Measurements from ENCODE around the gene MRPS22. TPM values are rescaled to one million over a fixed set of nuclear protein-coding genes. Genes with fewer than 3 reads are reported as not detected.

The MRPS22 gene
- total and polyA plus RNA-seq, 2 of the 13 experiments (the other 11 are each of a cell fraction or from before 2014, with no cell fraction given): 52.7 to 113 TPM

- Histone ChIP-seq H3K27ac (ENCODE audit: extremely low read length, insufficient read depth, low read length) (no peak overlapping the region), H3K9ac (ENCODE audit: insufficient read depth, low read depth, low read length) (no peak overlapping the region), H3K4me2 (ENCODE audit: low read depth, low read length) (no peak overlapping the region), H3K9me3 (ENCODE audit: low read length) (no peaks in the 10 kb centered on the region), H3K79me2 (ENCODE audit: insufficient read depth, low read length) (no peaks in the 10 kb centered on the region), H3K4me1 (ENCODE audit: insufficient read depth, low read length) (peaks cover 8% of the 10 kb centered on the region), H3K4me3 (replicated peaks in 1 of 3; ENCODE audit: insufficient read depth in 1 of 3, low read depth in 2 of 3, low read length in 3 of 3) (no peak overlapping the region), H2AFZ (ENCODE audit: low read length) (no peak overlapping the region), H3K27me3 (ENCODE audit: control insufficient read depth in 1 of 2, insufficient read depth in 2 of 2, low read length in 2 of 2) (no peaks in the 10 kb centered on the region), H4K20me1 (ENCODE audit: insufficient read depth, low read length) (no peaks in the 10 kb centered on the region), H3K36me3 (replicated peaks in 1 of 2; ENCODE audit: control insufficient read depth in 1 of 2, insufficient read depth in 2 of 2, low read length in 2 of 2) (no peaks in the 10 kb centered on the region)
- no peak for FAIRE-seq
- ChIA-PET POLR2A (no interaction called here), CTCF (ENCODE audit: low intra/inter-chr PET ratio, low total read pairs) (no interaction called here)
- no peak for DNase-seq (ENCODE audit: low spot score)
- ATAC-seq: no peak
- WGBS (ENCODE audit: low lambda C conversion rate): 0% methylated on average over 1 of the region's 1 CpG
- in situ Hi-C loops (cut with HindIII; ENCODE audit: extremely low pct_ligation_motif_present, low pct_unique_long_range_greater_than_20kb) (no loop called here), intact Hi-C loops (cut with micrococcal nuclease; ENCODE audit: unreplicated experiment) (no loop called here)
- BruUV-seq (replicated peaks): no TSS peak
- TF ChIP-seq, protein P1, sequence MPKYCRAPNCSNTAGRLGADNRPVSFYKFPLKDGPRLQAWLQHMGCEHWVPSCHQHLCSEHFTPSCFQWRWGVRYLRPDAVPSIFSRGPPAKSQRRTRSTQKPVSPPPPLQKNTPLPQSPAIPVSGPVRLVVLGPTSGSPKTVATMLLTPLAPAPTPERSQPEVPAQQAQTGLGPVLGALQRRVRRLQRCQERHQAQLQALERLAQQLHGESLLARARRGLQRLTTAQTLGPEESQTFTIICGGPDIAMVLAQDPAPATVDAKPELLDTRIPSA (CRISPR knock-in tag; IDR thresholded peaks at IDR 0.05; ENCODE audit: borderline replicate concordance): no peak
- TF ChIP-seq NR2C2 (CRISPR knock-in tag; IDR thresholded peaks at IDR 0.05; ENCODE audit: borderline replicate concordance) (no peak), ZNF839 (CRISPR knock-in tag; IDR thresholded peaks at IDR 0.05; ENCODE audit: borderline replicate concordance) (no peak), IKZF4 (CRISPR knock-in tag; IDR thresholded peaks at IDR 0.05; ENCODE audit: borderline replicate concordance, low read depth, not compliant biosample characterization) (no peak), JUND (CRISPR knock-in tag; IDR thresholded peaks at IDR 0.05) (no peak), HOXA7 (CRISPR knock-in tag; IDR thresholded peaks at IDR 0.05) (no peak), CC2D1A (CRISPR knock-in tag; IDR thresholded peaks at IDR 0.05) (no peak), ZNF772 (CRISPR knock-in tag; IDR thresholded peaks at IDR 0.05) (no peak), TRIM22 (IDR thresholded peaks at IDR 0.05) (no peak), PHF20 (CRISPR knock-in tag; IDR thresholded peaks at IDR 0.05) (no peak), ATF7-NPFF (CRISPR knock-in tag; IDR thresholded peaks at IDR 0.05; ENCODE audit: low read depth) (no peak)
- TF ChIP-seq, protein P2, sequence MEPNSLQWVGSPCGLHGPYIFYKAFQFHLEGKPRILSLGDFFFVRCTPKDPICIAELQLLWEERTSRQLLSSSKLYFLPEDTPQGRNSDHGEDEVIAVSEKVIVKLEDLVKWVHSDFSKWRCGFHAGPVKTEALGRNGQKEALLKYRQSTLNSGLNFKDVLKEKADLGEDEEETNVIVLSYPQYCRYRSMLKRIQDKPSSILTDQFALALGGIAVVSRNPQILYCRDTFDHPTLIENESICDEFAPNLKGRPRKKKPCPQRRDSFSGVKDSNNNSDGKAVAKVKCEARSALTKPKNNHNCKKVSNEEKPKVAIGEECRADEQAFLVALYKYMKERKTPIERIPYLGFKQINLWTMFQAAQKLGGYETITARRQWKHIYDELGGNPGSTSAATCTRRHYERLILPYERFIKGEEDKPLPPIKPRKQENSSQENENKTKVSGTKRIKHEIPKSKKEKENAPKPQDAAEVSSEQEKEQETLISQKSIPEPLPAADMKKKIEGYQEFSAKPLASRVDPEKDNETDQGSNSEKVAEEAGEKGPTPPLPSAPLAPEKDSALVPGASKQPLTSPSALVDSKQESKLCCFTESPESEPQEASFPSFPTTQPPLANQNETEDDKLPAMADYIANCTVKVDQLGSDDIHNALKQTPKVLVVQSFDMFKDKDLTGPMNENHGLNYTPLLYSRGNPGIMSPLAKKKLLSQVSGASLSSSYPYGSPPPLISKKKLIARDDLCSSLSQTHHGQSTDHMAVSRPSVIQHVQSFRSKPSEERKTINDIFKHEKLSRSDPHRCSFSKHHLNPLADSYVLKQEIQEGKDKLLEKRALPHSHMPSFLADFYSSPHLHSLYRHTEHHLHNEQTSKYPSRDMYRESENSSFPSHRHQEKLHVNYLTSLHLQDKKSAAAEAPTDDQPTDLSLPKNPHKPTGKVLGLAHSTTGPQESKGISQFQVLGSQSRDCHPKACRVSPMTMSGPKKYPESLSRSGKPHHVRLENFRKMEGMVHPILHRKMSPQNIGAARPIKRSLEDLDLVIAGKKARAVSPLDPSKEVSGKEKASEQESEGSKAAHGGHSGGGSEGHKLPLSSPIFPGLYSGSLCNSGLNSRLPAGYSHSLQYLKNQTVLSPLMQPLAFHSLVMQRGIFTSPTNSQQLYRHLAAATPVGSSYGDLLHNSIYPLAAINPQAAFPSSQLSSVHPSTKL (CRISPR knock-in tag; IDR thresholded peaks at IDR 0.05): no peak
- TF ChIP-seq, protein P3, sequence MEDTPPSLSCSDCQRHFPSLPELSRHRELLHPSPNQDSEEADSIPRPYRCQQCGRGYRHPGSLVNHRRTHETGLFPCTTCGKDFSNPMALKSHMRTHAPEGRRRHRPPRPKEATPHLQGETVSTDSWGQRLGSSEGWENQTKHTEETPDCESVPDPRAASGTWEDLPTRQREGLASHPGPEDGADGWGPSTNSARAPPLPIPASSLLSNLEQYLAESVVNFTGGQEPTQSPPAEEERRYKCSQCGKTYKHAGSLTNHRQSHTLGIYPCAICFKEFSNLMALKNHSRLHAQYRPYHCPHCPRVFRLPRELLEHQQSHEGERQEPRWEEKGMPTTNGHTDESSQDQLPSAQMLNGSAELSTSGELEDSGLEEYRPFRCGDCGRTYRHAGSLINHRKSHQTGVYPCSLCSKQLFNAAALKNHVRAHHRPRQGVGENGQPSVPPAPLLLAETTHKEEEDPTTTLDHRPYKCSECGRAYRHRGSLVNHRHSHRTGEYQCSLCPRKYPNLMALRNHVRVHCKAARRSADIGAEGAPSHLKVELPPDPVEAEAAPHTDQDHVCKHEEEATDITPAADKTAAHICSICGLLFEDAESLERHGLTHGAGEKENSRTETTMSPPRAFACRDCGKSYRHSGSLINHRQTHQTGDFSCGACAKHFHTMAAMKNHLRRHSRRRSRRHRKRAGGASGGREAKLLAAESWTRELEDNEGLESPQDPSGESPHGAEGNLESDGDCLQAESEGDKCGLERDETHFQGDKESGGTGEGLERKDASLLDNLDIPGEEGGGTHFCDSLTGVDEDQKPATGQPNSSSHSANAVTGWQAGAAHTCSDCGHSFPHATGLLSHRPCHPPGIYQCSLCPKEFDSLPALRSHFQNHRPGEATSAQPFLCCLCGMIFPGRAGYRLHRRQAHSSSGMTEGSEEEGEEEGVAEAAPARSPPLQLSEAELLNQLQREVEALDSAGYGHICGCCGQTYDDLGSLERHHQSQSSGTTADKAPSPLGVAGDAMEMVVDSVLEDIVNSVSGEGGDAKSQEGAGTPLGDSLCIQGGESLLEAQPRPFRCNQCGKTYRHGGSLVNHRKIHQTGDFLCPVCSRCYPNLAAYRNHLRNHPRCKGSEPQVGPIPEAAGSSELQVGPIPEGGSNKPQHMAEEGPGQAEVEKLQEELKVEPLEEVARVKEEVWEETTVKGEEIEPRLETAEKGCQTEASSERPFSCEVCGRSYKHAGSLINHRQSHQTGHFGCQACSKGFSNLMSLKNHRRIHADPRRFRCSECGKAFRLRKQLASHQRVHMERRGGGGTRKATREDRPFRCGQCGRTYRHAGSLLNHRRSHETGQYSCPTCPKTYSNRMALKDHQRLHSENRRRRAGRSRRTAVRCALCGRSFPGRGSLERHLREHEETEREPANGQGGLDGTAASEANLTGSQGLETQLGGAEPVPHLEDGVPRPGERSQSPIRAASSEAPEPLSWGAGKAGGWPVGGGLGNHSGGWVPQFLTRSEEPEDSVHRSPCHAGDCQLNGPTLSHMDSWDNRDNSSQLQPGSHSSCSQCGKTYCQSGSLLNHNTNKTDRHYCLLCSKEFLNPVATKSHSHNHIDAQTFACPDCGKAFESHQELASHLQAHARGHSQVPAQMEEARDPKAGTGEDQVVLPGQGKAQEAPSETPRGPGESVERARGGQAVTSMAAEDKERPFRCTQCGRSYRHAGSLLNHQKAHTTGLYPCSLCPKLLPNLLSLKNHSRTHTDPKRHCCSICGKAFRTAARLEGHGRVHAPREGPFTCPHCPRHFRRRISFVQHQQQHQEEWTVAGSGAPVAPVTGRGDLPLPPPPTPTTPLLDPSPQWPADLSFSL (CRISPR knock-in tag; IDR thresholded peaks at IDR 0.05): no peak
Measured at GRCh38 chr3:139307072-139307491, 36.7 kb upstream of the MRPS22 start.

All from HepG2 (cell line).